ENCODE results near the gene ANKS6.

- TF ChIP-seq EP300 (IDR thresholded peaks at IDR 0.05) = no peak
- TF ChIP-seq POLR2A (IDR thresholded peaks at IDR 0.05) = no peak
- TF ChIP-seq, protein P1, sequence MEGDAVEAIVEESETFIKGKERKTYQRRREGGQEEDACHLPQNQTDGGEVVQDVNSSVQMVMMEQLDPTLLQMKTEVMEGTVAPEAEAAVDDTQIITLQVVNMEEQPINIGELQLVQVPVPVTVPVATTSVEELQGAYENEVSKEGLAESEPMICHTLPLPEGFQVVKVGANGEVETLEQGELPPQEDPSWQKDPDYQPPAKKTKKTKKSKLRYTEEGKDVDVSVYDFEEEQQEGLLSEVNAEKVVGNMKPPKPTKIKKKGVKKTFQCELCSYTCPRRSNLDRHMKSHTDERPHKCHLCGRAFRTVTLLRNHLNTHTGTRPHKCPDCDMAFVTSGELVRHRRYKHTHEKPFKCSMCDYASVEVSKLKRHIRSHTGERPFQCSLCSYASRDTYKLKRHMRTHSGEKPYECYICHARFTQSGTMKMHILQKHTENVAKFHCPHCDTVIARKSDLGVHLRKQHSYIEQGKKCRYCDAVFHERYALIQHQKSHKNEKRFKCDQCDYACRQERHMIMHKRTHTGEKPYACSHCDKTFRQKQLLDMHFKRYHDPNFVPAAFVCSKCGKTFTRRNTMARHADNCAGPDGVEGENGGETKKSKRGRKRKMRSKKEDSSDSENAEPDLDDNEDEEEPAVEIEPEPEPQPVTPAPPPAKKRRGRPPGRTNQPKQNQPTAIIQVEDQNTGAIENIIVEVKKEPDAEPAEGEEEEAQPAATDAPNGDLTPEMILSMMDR (IDR thresholded peaks at IDR 0.05) = no peak
- no peak for TF ChIP-seq POLR2AphosphoS5 (IDR thresholded peaks at IDR 0.05)
Observed at GRCh38 chr9:98789483-98790133, 6.7 kb downstream of the ANKS6 start.

Measured in upper lobe of left lung (tissue), 4 donors.